Heart left ventricle (tissue), 13 donors: ENCODE measurements around the gene CALML5.

Experiments
- CTCF ChIP-seq, 12 donors: fragments of 200-600 bp; sonication (generic) in 4 of 12; IDR thresholded peaks; one replicate each; pipeline versions ENCODE4 v1.5.0 to v1.8.0; 2018 to 2022; ENCODE audit warnings: antibody characterized with exemption in 12 of 12, mild to moderate bottlenecking in 5 of 12
- POLR2A ChIP-seq, 2 donors: fragments of 450-650 bp; IDR thresholded peaks; one replicate each; pipeline ENCODE4 v1.6.1; 2017; ENCODE audit warnings: antibody characterized with exemption in 2 of 2, mild to moderate bottlenecking in 2 of 2, moderate library complexity in 2 of 2
- donor health status: ischemic (EF 13 %, LVEDD 7.1; RV severe dilation, severe dysfunction).
- donor health status: DM: no; HTN: yes; CAD: no.
- donor health status: DM: no; HTN: no; CAD: no.
- donor health status: ischemic (EF 25% LVEDD 6.9; RV normal size, moderate dysfunction).
- donor health status: ischemic (EF 25% LVEDD 5.7; RV mildly dilated, moderate dysfunction).
- donor health status: ischemic (EF 35%, LVEDD 5.7; RV mildly dilated, moderate dysfunction).
- donor health status: nonischemic (EF 11% LVEDD 7.7; RV severe dilation, severe dysfunction).
- donor health status: DM: yes; HTN: yes; CAD: no.
- donor health status: PGD.
- donor health status: ischemic (EF 29% LVEDD 5.4; RV normal size, mild dysfunction).
- donor health status: nonischemic (EF 23%, LVEDD 6.1; RV moderate dilation, normal function).

- TF ChIP-seq POLR2A (IDR thresholded peaks at IDR 0.05) (no peak), CTCF (IDR thresholded peaks at IDR 0.05) (no peak)
Observed at GRCh38 chr10:5522913-5523560, 23.7 kb upstream of the CALML5 start.
